Measurements from ENCODE around the gene ANKUB1. TPM values are rescaled to one million over a fixed set of nuclear protein-coding genes. Genes with fewer than 3 reads are reported as not detected.

Gene ANKUB1
- total and polyA plus RNA-seq, 4 donors, result 0.19 TPM; not detected in 3

DNA sequence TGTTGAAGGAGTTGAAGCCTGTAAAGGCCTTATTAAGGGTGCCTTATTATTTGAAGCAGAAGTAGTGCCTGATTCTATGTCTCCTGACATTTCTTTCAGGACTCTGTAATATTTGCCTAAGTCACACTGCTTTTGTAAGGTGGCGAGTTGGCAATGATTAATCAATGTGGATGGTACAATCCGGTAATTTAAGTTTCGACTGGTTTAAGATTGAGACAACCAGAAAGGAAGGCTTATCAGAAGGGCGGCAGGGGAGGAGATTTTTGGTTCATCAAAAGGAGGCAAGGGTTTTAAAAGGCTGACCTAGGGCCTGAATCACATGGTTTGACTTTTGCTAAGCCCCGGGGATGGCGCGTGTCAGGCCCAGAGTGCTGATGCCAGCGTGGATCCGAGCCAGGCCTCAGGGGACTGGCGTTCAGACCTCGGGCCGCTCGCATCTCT, 19.8 kb upstream of the ANKUB1 start:
- H3K27ac ChIP-seq (ENCODE audit: low read depth in 1 of 2, low read length in 2 of 2), result peak overlapping the region; percentile 98 to 100
- peaks cover 5 to 31% (median 14%) of the 10 kb centered on the region in 4 donors for H3K4me1 ChIP-seq (ENCODE audit: control insufficient read depth in 4 of 4, insufficient read depth in 4 of 4, low read length in 3 of 4)
- H3K4me3 ChIP-seq (ENCODE audit: low read depth in 1 of 3, low read length in 3 of 3), result peak overlapping the region; percentile 74 to 97 (median 95)
- H3K27me3 ChIP-seq (ENCODE audit: control insufficient read depth in 4 of 4, insufficient read depth in 4 of 4, low read length in 3 of 4), result no peaks in the 10 kb centered on the region
- DNase-seq (ENCODE audit: low spot score), result no peak
- no peaks in the 10 kb centered on the region for H3K9me3 ChIP-seq (ENCODE audit: control insufficient read depth in 4 of 4, low read length in 3 of 4)
- 10% methylated on average over 13 of the region's 13 CpGs for WGBS
- H3K9ac ChIP-seq (ENCODE audit: low read depth in 1 of 2, low read length in 2 of 2), result peak overlapping the region; percentile 84 to 97
- H3K36me3 ChIP-seq (ENCODE audit: control insufficient read depth in 4 of 4, insufficient read depth in 3 of 4, low read depth in 1 of 4, low read length in 3 of 4), result no peaks in the 10 kb centered on the region
- TF ChIP-seq HNF4A (conservative IDR thresholded peaks at IDR 0.05) (peak in 1 of 2 donors; percentile 42), FOXA1 (IDR thresholded peaks at IDR 0.05) (no peak), RXRA (IDR thresholded peaks at IDR 0.05) (peak in 1 of 2 donors; percentile 59), MAX (IDR thresholded peaks at IDR 0.05) (peak; percentile 78)

GRCh38 chr3:149810846-149811245, 18.5 kb upstream of the ANKUB1 start:
- Histone ChIP-seq H3K27ac (ENCODE audit: low read depth in 1 of 2, low read length in 2 of 2) (no peak overlapping the region), H3K4me3 (ENCODE audit: low read depth in 1 of 3, low read length in 3 of 3) (no peak overlapping the region), H3K4me1 (ENCODE audit: control insufficient read depth in 4 of 4, insufficient read depth in 4 of 4, low read length in 3 of 4) (peaks cover 5 to 28% (median 14%) of the 10 kb centered on the region in 4 donors), H3K36me3 (ENCODE audit: control insufficient read depth in 4 of 4, insufficient read depth in 3 of 4, low read depth in 1 of 4, low read length in 3 of 4) (no peaks in the 10 kb centered on the region), H3K9me3 (ENCODE audit: control insufficient read depth in 4 of 4, low read length in 3 of 4) (no peaks in the 10 kb centered on the region), H3K9ac (ENCODE audit: low read depth in 1 of 2, low read length in 2 of 2) (no peak overlapping the region), H3K27me3 (ENCODE audit: control insufficient read depth in 4 of 4, insufficient read depth in 4 of 4, low read length in 3 of 4) (no peaks in the 10 kb centered on the region)
- 94% methylated on average over 2 of the region's 2 CpGs for WGBS
- TF ChIP-seq, protein P1, sequence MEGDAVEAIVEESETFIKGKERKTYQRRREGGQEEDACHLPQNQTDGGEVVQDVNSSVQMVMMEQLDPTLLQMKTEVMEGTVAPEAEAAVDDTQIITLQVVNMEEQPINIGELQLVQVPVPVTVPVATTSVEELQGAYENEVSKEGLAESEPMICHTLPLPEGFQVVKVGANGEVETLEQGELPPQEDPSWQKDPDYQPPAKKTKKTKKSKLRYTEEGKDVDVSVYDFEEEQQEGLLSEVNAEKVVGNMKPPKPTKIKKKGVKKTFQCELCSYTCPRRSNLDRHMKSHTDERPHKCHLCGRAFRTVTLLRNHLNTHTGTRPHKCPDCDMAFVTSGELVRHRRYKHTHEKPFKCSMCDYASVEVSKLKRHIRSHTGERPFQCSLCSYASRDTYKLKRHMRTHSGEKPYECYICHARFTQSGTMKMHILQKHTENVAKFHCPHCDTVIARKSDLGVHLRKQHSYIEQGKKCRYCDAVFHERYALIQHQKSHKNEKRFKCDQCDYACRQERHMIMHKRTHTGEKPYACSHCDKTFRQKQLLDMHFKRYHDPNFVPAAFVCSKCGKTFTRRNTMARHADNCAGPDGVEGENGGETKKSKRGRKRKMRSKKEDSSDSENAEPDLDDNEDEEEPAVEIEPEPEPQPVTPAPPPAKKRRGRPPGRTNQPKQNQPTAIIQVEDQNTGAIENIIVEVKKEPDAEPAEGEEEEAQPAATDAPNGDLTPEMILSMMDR (IDR thresholded peaks at IDR 0.05; ENCODE audit: low read depth, low read length, missing input control), result no peak
- no peak for TF ChIP-seq HNF4A (conservative IDR thresholded peaks at IDR 0.05)
- no peak for TF ChIP-seq FOXA2 (IDR thresholded peaks at IDR 0.05)
- TF ChIP-seq SP1 (IDR thresholded peaks at IDR 0.05), result no peak
- TF ChIP-seq EGR1 (IDR thresholded peaks at IDR 0.05; ENCODE audit: low read depth in 2 of 2), result no peak
- TF ChIP-seq RAD21 (IDR thresholded peaks at IDR 0.05), result no peak
- TF ChIP-seq HNF4G (IDR thresholded peaks at IDR 0.05), result no peak
- no peak for TF ChIP-seq ATF3 (IDR thresholded peaks at IDR 0.05)
- TF ChIP-seq RXRA (IDR thresholded peaks at IDR 0.05), result no peak
- TF ChIP-seq ZBTB33 (IDR thresholded peaks at IDR 0.05), result no peak
- no peak for TF ChIP-seq TAF1 (conservative IDR thresholded peaks at IDR 0.05)
- no peak for TF ChIP-seq GABPA (IDR thresholded peaks at IDR 0.05 in 1 of 2, conservative IDR thresholded peaks at IDR 0.05 in 1 of 2)
- TF ChIP-seq MAX (IDR thresholded peaks at IDR 0.05), result no peak
- no peak for TF ChIP-seq JUND (IDR thresholded peaks at IDR 0.05)
- TF ChIP-seq FOXA1 (IDR thresholded peaks at IDR 0.05), result no peak
- TF ChIP-seq NR2F2 (IDR thresholded peaks at IDR 0.05), result no peak
- TF ChIP-seq REST (IDR thresholded peaks at IDR 0.05), result no peak
- no peak for DNase-seq (ENCODE audit: low spot score)

Data from liver (tissue), 9 donors.